NOMO-1 (cell line): ENCODE data around the gene FLOT1.

Experiments
- DNase-seq, 2 experiments: peaks; one replicate each; lab custom pipeline; 2025; ENCODE audit not compliant: unreplicated experiment in 2 of 2; lab: John Stamatoyannopoulos, UW

The FLOT1 gene

DNA sequence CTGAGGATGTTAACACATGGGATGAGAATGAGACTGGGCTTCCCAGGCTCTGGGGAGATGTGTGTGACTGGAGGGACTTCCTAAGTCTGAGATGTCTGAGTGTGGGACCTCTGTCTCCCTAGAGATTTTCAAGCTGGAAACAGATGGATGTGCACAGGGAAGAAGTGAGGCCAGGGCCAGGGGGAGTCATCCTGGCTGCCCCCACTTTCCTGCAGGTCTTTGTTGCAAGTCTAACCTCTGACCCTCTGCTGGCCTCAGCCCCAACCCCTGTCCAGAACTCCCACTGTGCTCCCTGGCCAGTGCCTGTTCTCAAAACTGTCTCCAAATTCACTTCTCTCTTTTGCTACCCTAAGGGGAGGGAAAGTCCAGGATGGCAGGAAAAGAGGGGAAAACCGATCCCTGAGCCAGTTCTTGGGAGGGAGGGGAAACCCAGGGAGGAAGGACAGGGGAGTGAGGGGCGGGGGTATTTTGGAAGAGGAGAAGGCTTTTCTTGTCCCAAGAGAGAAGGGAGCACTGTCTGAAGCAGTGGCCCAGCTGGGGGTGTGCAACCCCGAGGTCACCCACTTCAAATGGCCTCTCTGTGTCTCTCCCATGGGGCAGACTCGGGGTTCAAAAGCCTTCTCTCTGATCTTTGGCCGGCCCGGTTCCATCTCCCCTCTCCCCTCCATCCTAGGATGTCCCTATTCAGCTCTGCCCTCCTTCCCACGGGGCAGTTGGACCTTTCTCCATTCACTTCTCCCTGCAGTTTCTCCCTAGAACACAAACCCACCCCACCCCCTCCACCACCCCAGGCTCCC, 59.1 kb downstream of the FLOT1 start:
- DNase-seq, result no peak

DNA sequence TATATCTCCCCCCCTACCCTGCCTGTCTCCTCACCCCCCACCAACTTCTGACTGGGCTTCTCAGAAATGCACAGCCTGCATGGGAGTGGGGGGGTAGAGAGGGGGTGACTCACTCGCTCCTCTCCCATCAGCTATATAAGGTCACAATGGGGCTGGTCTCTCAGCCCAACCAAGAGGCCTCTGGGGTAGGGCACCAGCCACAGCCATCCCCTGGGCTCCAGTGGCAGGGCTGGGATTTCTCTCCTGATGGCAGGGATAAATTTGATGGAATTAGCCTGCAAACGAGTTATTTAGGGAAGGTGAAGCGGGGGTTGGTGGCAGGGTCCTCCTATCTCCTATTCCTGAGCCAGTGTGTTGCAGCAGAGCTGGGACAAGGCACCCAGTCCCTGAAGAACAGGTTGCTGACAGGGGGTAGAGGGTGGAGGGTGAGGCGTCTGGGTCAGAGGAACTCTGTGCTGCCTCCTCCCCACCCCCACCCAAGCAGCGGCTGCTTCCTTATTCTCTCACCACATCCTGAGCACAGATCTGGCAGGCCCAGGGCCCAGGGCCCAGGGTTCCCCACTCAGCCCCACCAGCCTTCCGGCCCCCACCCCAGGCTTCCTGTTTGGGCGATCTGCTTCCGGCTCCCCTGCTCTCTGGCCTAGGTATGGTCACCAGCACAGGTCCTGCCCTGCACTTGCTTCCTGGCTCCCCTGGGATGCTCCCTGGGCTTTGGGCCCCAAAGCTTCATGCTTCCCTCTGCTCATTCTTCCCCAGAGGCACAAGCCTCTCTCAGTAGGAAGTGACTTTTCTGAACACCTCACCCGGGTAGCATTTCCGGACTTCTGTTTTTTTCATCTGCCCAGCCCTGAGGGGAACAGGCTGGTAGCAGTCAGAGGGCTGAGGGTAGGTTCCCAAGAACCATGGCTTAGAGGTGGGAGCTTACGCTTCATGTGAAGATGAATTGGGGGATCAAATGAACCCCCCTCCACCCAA, 60.1 kb downstream of the FLOT1 start:
- DNase-seq, result peak; percentile 94 to 97

DNA sequence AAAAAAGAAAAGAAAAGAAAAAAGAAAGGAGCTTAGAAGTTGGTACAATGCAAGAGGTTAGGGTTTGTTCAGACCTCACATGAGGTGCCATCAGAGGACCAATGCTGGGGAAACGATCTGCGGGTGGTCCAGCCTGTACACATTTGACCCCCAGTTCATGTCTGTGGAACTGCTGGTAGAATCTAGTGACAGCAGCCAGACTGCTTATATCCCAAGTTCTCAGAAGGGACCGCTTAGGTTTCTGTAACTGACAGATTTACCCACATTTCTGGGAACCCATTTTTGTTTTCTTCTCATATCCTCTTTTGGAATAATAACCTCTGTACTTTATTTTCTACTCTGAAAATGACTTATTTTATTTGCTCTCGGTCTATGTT, 60.7 kb downstream of the FLOT1 start:
- no peak for DNase-seq

DNA sequence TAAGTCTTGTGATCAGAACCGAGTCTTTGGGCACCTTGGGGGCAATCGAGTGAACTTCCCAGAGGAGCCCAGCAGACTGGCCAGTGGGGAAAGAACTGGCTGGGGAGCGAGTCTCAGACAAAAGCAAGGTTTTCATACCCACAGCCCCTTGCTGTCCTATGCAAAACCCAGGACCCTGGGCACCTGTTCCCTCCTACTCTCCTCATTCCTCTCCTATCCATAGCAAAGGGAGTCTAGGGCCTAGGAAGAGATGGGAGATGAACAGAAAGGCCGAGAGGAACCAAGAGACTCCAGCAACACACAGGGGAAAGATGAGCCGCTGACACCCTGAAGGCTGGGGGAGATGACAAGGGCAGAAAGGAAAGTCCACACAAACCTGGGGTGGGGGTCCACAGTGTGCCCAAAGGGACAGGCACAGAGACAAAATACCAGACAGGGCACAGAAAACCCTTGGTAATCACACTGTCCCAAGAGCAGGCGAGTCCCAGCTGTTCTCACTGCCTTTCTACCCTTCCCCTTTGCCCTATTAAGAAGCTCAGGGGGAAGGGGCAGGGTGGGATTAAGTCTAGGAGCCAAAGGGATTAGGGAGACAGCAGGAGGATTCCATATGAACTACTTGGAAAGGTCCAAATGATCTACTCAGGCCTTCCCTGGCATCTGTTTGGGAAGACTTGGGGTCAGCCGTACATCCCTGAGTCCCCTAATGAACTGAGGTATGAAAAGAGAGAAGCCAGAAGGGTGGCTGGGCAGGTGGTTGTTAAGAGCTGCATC, 62.5 kb downstream of the FLOT1 start:
- no peak for DNase-seq

DNA sequence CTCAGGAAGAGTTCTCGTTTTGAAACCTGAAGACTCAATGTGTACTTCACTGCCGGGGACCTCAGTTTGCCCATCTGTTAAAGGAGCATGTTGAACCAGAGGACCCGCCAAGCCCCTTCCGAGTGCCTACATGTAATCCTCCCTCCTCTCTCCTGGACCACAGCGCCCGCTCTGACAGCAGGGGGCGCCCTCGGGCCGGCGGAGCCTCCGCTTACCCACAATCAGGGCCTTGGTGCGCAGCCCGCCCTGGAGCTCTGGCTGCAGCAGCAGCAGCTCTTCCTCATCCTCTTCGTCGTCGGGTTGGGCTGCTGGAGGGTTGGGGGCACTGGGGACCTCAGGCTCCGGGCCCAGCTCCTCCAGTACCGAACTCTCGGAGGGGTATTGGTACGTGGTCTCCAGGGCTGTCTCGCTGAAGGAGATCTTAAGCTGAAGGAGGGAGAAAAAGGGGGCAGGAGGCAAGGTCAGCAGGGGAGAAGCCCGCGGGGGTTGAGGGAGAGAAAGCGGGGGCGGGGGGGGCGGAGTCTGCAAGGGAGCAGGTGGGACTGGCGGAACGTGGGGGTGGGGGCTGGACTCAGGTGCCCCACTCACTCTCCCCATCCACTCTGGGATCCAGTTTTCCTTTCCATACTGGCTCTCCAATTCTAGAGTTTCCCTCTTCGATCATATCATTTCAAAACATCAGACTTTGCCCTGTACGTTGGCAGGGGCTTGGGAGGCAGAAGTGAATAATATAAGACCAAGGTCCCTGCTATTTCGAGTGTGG, 63.3 kb downstream of the FLOT1 start:
- DNase-seq, result peak; percentile 69 to 79
